GM19023 (cell line): ENCODE results near the gene ETS1.
A peak's percentile ranks its signal among the peaks of the same experiment; 100 is the strongest.

Experiments used
- ATAC-seq: cut with Tn5 transposase; IDR thresholded peaks from one replicate; pipeline ENCODE4 v1.9.1; 2021; ENCODE audit warnings: mild to moderate bottlenecking, moderate library complexity; ENCODE audit not compliant: unreplicated experiment

The ETS1 gene

GRCh38 chr11:128505449-128506065 lies 81.8 kb downstream of the ETS1 start:
- ATAC-seq, result no peak

- no peak for ATAC-seq
Measured at GRCh38 chr11:128504486-128504885, 82.9 kb downstream of the ETS1 start.

GRCh38 chr11:128503245-128503991 lies 83.9 kb downstream of the ETS1 start:
- no peak for ATAC-seq

GRCh38 chr11:128502726-128503125 lies 84.6 kb downstream of the ETS1 start:
- no peak for ATAC-seq

- no peak for ATAC-seq
Measured at GRCh38 chr11:128501632-128502549, 85.5 kb downstream of the ETS1 start.

- ATAC-seq, result no peak
Measured at GRCh38 chr11:128501008-128501407, 86.3 kb downstream of the ETS1 start.

- ATAC-seq, result no peak
Measured at GRCh38 chr11:128500493-128500892, 86.9 kb downstream of the ETS1 start.

GRCh38 chr11:128499613-128500253 lies 87.6 kb downstream of the ETS1 start:
- no peak for ATAC-seq

GRCh38 chr11:128498721-128499245 lies 88.6 kb downstream of the ETS1 start:
- ATAC-seq, result no peak

GRCh38 chr11:128497776-128498095 lies 89.6 kb downstream of the ETS1 start:
- no peak for ATAC-seq

- peak; percentile 71 for ATAC-seq
Measured at GRCh38 chr11:128497061-128497775, 90.1 kb downstream of the ETS1 start.

- ATAC-seq, result peak; percentile 32
Measured at GRCh38 chr11:128496692-128497060, 90.7 kb downstream of the ETS1 start.

GRCh38 chr11:128496249-128496648 lies 91.1 kb downstream of the ETS1 start:
- ATAC-seq, result no peak

- ATAC-seq, result no peak
Measured at GRCh38 chr11:128494418-128495332, 92.7 kb downstream of the ETS1 start.

- ATAC-seq, result no peak
Measured at GRCh38 chr11:128493570-128493965, 93.8 kb downstream of the ETS1 start.

- no peak for ATAC-seq
Measured at GRCh38 chr11:128492903-128493569, 94.3 kb downstream of the ETS1 start.

- no peak for ATAC-seq
Measured at GRCh38 chr11:128492461-128492860, 94.9 kb downstream of the ETS1 start.

- ATAC-seq, result no peak
Measured at GRCh38 chr11:128491195-128491936, 96.0 kb downstream of the ETS1 start.
